Activated naive CD4-positive, alpha-beta T cell treated with anti-CD3 and anti-CD28 coated beads, Interleukin-2, amount 50 U/mL, for 16 hours (primary cell): Measurements from ENCODE around the gene RAB3IL1.
"Not testable (repeated sequence)": the region's sequence is repeated elsewhere in the genome, so short reads cannot be mapped to it uniquely, and the experiment has no call there.

ENCODE experiments used
- DNase-seq: peaks from one replicate; pipeline ENCODE4 v3.0.0-alpha.2; 2020

RAB3IL1 gene, protein sequence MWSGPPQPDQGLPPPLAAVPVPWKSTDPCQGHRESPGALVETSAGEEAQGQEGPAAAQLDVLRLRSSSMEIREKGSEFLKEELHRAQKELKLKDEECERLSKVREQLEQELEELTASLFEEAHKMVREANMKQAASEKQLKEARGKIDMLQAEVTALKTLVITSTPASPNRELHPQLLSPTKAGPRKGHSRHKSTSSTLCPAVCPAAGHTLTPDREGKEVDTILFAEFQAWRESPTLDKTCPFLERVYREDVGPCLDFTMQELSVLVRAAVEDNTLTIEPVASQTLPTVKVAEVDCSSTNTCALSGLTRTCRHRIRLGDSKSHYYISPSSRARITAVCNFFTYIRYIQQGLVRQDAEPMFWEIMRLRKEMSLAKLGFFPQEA

GRCh38 chr11:61917334-61918109 is at the start of gene RAB3IL1:
RAB3IL1 (minus strand) TSS chr11:61917566; CDS start chr11:61917367, 199 bp downstream.
- DNase-seq = no peak

DNA sequence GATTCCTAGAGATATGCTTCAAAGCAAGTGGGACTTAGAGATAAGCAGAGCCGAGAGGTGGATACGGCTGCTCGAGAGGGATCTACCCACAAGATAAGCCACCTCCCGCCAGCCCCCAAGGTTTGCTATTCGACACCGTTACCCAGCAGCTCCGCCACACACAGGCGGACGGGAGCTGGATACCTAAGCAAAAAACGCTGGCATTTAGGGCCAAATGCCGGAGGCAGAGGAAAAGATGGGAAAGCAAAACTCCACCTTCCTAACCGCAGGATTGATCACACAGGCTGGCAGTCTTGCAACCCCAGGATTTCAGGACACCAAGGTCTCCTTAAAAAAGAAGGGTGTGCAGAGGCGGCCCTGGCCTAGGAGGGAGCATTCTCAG is 49.4 kb upstream of the RAB3IL1 start:
- peak; percentile 32 for DNase-seq

GRCh38 chr11:61964666-61965271 is 47.4 kb upstream of the RAB3IL1 start:
- DNase-seq = not testable (repeated sequence)

DNA sequence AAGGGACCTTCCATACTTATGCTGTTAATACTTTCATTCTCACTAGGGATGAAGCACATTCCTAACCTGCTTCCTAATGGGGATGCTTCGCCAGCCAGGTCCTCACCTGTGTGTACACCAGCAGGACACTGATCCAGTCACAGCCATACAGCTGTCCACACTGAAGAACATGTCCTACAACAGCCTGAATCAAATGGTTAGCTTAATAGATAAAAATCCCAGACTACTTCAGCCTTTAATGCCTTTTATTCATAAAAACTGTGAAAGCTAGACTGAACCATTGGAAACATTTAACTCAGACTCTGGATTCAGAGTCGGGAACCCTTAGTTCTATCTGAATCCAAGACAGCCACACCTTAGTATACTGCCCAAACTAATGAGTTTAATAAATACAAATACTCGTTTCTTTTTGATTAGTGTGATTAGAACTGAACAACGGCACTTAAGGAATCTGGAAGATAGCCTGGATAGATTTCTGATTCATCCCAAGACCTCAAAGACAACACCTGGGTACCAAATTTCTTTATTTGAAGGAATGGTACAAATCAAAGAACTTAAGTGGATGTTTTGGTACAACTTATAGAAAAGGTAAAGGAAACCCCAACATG is 46.8 kb upstream of the RAB3IL1 start:
- no peak for DNase-seq

GRCh38 chr11:61963282-61964057 is 46.1 kb upstream of the RAB3IL1 start:
- DNase-seq = no peak

GRCh38 chr11:61963016-61963281 is 45.6 kb upstream of the RAB3IL1 start:
- no peak for DNase-seq

DNA sequence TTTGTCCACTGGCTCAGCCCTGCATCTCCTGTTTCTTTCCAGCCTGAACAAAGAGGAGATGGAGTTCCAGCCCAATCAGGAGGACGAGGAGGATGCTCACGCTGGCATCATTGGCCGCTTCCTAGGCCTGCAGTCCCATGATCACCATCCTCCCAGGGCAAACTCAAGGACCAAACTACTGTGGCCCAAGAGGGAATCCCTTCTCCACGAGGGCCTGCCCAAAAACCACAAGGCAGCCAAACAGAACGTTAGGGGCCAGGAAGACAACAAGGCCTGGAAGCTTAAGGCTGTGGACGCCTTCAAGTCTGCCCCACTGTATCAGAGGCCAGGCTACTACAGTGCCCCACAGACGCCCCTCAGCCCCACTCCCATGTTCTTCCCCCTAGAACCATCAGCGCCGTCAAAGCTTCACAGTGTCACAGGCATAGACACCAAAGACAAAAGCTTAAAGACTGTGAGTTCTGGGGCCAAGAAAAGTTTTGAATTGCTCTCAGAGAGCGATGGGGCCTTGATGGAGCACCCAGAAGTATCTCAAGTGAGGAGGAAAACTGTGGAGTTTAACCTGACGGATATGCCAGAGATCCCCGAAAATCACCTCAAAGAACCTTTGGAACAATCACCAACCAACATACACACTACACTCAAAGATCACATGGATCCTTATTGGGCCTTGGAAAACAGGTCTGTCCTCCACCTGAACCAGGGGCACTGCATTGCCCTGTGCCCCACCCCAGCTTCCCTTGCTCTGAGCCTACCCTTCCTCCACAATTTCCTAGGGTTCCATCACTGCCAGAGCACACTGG is 45.0 kb upstream of the RAB3IL1 start:
- no peak for DNase-seq

DNA sequence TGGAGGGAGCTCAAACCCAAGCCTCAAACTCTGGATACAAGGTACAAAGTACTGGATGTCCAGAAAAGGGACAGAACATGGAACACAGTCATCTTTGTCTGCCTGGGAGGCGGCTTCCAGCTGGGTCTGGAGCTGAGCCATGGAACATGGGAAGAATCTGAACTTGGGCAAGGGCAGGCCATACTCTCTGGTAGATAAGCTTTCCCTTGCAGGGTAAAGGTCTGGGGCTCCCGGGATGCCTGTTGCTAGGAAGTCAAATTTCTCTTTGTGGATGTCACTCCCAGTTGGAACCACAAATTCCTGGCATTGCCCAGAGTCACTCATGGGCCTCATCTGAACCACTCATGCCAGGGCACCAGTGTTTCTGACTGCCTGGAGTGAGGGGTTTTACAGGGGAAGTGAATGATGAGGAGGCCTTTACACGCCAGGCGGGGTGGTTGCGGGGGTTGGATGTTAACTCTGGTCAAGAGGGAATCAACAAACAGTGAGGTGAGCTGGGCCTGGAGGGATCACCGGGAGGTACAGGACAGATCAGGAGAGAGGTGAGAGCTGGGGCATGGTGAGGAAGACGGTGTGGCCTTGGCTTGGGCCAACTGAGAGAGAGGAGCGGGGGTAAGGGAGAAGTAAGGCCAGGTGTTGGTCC is 44.3 kb upstream of the RAB3IL1 start:
- DNase-seq = no peak

DNA sequence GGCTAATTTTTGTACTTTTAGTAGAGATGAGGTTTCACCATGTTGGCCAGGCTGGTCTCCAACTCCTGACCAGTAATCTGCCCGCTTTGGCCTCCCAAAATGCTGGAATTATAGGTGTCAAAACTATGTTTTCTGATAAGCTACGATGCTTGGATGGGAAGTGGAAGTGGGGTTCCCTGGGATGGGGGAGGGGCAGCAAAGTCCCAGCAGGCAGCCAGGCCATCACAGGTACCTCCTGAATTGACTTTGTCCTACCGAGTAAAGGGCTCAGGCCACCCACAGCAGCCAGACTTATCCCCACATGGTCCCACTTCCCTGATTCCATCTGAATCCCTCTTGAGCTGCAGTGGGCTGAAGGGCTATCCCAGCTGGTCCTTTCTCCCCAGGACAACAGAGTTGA is 43.2 kb upstream of the RAB3IL1 start:
- DNase-seq = no peak

- DNase-seq = no peak
Measured at GRCh38 chr11:61959678-61960077, 42.3 kb upstream of the RAB3IL1 start.

DNA sequence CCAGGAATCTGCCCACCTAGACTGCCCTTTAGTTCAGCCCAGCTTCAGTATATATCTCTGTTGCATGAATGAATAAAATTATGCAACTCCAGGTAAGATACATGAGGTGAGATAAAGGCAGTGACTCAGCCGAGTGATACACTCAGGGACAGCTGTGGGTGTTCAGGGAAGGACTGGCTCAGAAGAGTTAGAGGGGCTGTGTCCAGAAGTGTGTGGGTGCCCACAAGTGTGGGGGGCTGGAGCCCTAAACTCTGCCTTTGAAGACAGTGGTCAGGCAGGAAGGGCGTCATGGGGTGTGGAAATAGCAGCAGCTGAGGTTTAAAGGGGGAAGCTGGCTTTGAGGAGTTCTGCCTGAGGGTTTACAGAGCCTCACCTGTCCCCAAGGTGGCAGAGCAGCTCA is 41.7 kb upstream of the RAB3IL1 start:
- no peak for DNase-seq

- no peak for DNase-seq
Measured at GRCh38 chr11:61958590-61958989, 41.2 kb upstream of the RAB3IL1 start.

- DNase-seq = no peak
Measured at GRCh38 chr11:61957021-61957770, 39.8 kb upstream of the RAB3IL1 start.

DNA sequence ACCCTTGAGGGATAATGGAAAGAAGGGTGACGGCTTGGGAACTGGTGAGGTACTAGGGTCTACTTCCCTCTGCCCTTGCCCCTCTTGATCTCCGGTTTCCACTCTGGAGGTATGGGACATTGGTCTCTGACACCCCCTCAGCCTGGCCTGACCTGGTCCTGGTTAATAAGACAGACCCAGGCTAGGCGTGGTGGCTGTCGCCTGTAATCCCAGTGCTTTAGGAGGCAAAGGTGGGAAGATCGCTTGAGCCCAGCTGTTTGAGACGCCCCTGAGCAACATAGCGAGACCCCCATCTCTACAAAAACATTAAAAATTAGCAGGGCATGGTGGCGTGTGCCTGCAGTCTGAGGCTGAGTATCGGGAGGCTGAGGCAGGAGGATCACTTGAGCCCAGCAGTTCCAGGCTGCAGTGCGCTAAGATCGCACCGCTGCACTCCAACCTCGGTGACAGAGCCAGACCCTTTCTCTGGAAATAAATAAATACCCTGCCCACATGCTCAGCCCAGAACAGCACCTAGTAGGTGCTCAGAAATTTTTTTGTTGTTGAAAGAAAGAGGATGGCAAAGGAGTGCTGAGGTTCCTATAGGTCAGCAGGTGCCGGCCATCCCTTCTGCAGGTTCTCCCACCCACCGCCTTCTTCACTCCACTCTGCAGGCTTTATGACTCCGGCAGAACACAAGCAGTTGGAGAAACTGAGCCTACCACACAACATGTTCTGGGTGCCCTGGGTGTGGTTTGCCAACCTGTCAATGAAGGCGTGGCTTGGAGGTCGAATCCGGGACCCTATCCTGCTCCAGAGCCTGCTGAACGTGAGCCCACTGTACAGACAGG is 39.0 kb upstream of the RAB3IL1 start:
- no peak for DNase-seq

DNA sequence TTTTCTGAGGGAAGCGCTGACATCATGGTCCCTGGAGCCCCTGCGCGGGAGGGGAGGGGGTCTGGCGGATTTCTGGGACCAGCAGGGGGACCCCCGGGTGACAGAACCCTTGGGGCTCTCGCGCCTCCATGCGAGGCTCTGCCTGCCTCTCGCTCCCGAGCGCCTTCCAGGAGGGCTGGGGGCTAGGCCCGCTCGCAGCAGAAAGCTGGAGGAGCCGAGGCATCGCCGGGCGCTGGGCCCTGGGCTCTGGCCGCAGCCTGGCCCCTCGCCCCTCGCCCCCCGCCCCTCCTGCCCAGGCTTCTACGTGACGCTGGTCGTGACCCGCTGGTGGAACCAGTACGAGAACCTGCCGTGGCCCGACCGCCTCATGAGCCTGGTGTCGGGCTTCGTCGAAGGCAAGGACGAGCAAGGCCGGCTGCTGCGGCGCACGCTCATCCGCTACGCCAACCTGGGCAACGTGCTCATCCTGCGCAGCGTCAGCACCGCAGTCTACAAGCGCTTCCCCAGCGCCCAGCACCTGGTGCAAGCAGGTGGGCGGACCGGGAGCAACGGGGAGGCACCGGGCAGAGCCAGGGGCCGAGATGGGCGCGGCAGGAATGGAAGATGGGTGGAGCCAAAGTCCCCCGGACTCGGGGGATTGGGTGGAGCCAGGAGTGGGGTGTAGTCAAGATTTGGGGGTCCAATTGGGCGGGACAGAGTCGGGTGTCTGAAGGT is 38.2 kb upstream of the RAB3IL1 start:
- DNase-seq = no peak

DNA sequence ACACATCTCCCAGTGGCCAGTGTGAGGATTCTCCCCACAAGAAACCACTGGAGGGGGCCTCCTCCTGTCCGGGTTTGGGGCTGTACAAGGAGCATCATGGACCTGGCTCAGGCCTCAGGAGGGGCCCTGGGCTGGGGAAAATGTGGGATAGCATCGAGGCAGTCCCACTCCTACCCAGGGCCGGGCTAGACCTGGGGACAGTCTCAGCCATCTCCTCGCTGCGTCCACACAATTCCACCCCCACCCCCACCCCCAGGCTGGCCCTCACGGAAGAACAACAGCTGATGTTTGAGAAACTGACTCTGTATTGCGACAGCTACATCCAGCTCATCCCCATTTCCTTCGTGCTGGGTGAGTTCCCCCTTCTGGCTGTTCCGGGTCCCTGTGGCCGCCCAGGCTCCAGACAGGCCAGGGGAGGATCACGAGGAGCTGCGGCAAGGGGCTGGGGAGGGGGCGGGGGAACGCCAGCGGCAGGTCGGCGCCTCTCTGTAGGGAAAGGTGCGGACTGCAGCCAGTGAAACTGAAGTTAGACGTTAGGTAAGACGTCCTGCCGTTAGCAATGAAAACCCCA is 37.6 kb upstream of the RAB3IL1 start:
- no peak for DNase-seq

DNA sequence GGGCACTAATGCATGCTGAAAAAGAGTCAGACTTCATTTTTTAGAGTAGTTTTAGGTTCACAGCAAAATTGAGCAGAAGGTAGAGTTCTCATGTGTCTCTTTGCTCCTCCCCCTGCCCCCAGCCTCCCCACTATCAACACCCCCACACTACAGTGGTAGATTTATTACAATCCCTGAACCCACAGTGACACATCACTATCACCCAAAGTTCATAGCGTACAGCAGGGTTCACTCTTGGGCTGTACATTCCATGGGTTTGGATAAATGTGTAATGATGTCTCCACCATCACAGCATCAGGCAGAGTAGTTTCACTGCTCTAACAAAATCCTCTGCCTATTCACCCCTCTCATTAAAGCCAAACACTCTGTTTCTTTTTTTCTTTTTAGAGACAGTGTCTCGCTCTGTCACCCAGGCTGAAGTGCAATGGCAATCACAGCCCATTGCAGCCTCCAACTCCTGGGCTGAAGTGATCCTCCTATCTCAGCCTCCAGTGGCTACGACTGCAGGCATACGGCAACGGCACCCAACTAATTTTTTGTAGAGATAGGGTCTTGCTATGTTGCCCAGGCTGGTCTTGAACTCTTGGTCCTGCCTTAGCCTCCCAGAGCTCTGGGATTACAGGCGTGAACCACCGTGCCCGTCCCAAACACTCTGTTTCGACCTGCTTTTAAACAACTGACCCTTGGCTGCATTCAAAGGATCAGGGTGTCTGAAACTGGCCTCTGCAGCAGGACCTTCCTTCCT is 36.9 kb upstream of the RAB3IL1 start:
- DNase-seq = no peak

DNA sequence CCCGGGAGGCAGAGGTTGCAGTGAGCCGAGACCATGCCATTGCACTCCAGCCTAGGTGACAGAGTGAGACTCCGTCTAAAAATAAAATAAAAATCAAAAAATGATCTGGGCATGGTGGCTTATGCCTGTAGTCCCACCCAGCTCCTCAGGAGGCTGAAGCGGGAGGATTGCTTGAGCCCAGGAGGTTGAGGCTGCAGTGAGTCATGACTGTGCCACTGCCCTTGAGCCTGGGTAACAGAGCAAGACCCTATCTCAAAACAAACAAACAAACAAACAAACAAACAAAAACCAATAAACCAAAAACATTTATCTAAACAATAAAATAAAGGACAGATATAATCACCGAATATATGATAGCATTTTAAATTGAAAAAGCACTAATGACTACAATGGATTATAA is 36.3 kb upstream of the RAB3IL1 start:
- not testable (repeated sequence) for DNase-seq
